HUES64 (cell line): Measurements from ENCODE around the gene F12.
"Not testable (repeated sequence)": the region's sequence is repeated elsewhere in the genome, so short reads cannot be mapped to it uniquely, and the experiment has no call there.

Experiments used
- H3K27ac ChIP-seq: 2 replicates; pipeline ENCODE4 v1.7.0; 2013; ENCODE audit warnings: low read depth, low read length, inconsistent platforms
- H3K27me3 ChIP-seq: 2 replicates; pipeline ENCODE4 v1.6.1; 2013; ENCODE audit warnings: mild to moderate bottlenecking, low read length; ENCODE audit not compliant: insufficient read depth
- H3K36me3 ChIP-seq: 2 replicates; pipeline ENCODE4 v1.6.1; 2013; ENCODE audit warnings: mild to moderate bottlenecking, low read length; ENCODE audit not compliant: insufficient read depth
- H3K4me1 ChIP-seq: 2 replicates; pipeline ENCODE4 v1.6.1; 2013; ENCODE audit warnings: mild to moderate bottlenecking, low read length, moderate library complexity; ENCODE audit not compliant: insufficient read depth
- H3K4me3 ChIP-seq: 2 replicates; pipeline ENCODE4 v1.5.1; 2013; ENCODE audit warnings: mild to moderate bottlenecking, low read length, moderate library complexity
- H3K9ac ChIP-seq: 2 replicates; pipeline ENCODE4 v1.6.1; 2013; ENCODE audit warnings: mild to moderate bottlenecking, low read depth, low read length
- H3K9me3 ChIP-seq: 2 replicates; pipeline ENCODE4 v1.6.1; 2013; ENCODE audit warnings: low read depth, low read length; ENCODE audit not compliant: insufficient read depth
- WGBS: fragments of 150-250, 120-280 bp; methylation state at CpG from one replicate; pipeline ENCODE4 v1.1.7; 2013; ENCODE audit warnings: missing lambda C conversion rate; 5-methylcytosine and 5-hydroxymethylcytosine counted together

Gene F12

GRCh38 chr5:177377851-177378776 is 31.2 kb downstream of the F12 start:
- H3K4me3 ChIP-seq = no peak overlapping the region

GRCh38 chr5:177376107-177376506 is 33.3 kb downstream of the F12 start:
- H3K4me3 ChIP-seq = no peak overlapping the region
- no peak overlapping the region for H3K9ac ChIP-seq
- no peaks in the 10 kb centered on the region for H3K36me3 ChIP-seq
- H3K9me3 ChIP-seq = no peaks in the 10 kb centered on the region
- H3K27me3 ChIP-seq = no peaks in the 10 kb centered on the region
- WGBS = 93% methylated on average over 11 of the region's 11 CpGs
- H3K4me1 ChIP-seq = peaks cover 7% of the 10 kb centered on the region; the same call in 1 of the 2 replicates
- no peak overlapping the region for H3K27ac ChIP-seq

More at GRCh38 chr5:177377851-177378776, 31.2 kb downstream of the F12 start:
- no peaks in the 10 kb centered on the region for H3K27me3 ChIP-seq
- H3K9ac ChIP-seq = no peak overlapping the region
- 92% methylated on average over 8 of the region's 8 CpGs for WGBS
- H3K4me1 ChIP-seq = peaks cover 7% of the 10 kb centered on the region; the same call in 1 of the 2 replicates
- no peaks in the 10 kb centered on the region for H3K36me3 ChIP-seq
- H3K27ac ChIP-seq = no peak overlapping the region
- no peaks in the 10 kb centered on the region for H3K9me3 ChIP-seq

- not testable (repeated sequence) for H3K4me3 ChIP-seq, H3K9ac ChIP-seq, H3K36me3 ChIP-seq, H3K4me1 ChIP-seq, H3K9me3 ChIP-seq, H3K27me3 ChIP-seq, H3K27ac ChIP-seq
- WGBS = 92% methylated on average over 5 of the region's 5 CpGs
These were observed 33.8 kb downstream of the F12 start for GRCh38 chr5:177375516-177375915.

GRCh38 chr5:177374211-177374610 is 35.2 kb downstream of the F12 start:
- Histone ChIP-seq H3K9ac (no peak overlapping the region), H3K9me3 (no peaks in the 10 kb centered on the region), H3K4me3 (no peak overlapping the region), H3K27me3 (no peaks in the 10 kb centered on the region), H3K36me3 (no peaks in the 10 kb centered on the region), H3K4me1 (peaks cover 12% of the 10 kb centered on the region; the same call in 1 of the 2 replicates), H3K27ac (no peak overlapping the region)
- 74% methylated on average over 5 of the region's 5 CpGs for WGBS

GRCh38 chr5:177373806-177374205 is 35.6 kb downstream of the F12 start:
- H3K4me3 ChIP-seq = no peak overlapping the region
- 0 out of 2 replicates have a peak, but pooled peaks cover under 1% of the 10 kb centered on the region for H3K27me3 ChIP-seq
- H3K27ac ChIP-seq = no peak overlapping the region
- H3K9me3 ChIP-seq = no peaks in the 10 kb centered on the region
- peaks cover 12% of the 10 kb centered on the region; the same call in 1 of the 2 replicates for H3K4me1 ChIP-seq
- H3K9ac ChIP-seq = peak overlapping the region; percentile 20; the same call in 1 of the 2 replicates
- no peaks in the 10 kb centered on the region for H3K36me3 ChIP-seq
- WGBS = 62% methylated on average over 6 of the region's 6 CpGs

- H3K4me1 ChIP-seq = peaks cover 12% of the 10 kb centered on the region; the same call in 1 of the 2 replicates
- H3K27ac ChIP-seq = no peak overlapping the region
- no peak overlapping the region for H3K4me3 ChIP-seq
- H3K9ac ChIP-seq = no peak overlapping the region
- WGBS = 87% methylated on average over 6 of the region's 6 CpGs
- H3K9me3 ChIP-seq = no peaks in the 10 kb centered on the region
- H3K36me3 ChIP-seq = no peaks in the 10 kb centered on the region
- H3K27me3 ChIP-seq = peaks cover 10% of the 10 kb centered on the region
These were observed 36.5 kb downstream of the F12 start for GRCh38 chr5:177372910-177373309.

GRCh38 chr5:177372034-177372896 is 37.1 kb downstream of the F12 start:
- H3K27me3 ChIP-seq = peaks cover 16% of the 10 kb centered on the region
- 93% methylated on average over 12 of the region's 12 CpGs for WGBS
- H3K36me3 ChIP-seq = no peaks in the 10 kb centered on the region
- peaks cover 12% of the 10 kb centered on the region; the same call in 1 of the 2 replicates for H3K4me1 ChIP-seq
- no peak overlapping the region for H3K27ac ChIP-seq
- H3K4me3 ChIP-seq = no peak overlapping the region
- H3K9me3 ChIP-seq = no peaks in the 10 kb centered on the region
- H3K9ac ChIP-seq = no peak overlapping the region

GRCh38 chr5:177371120-177372033 is 38.0 kb downstream of the F12 start:
- peak overlapping the region; percentile 81 for H3K9ac ChIP-seq
- H3K27ac ChIP-seq = peak overlapping the region; percentile 55; the same call in 1 of the 2 replicates
- H3K9me3 ChIP-seq = no peaks in the 10 kb centered on the region
- peaks cover 17% of the 10 kb centered on the region for H3K27me3 ChIP-seq
- peak overlapping the region; percentile 58 for H3K4me3 ChIP-seq
- H3K4me1 ChIP-seq = peaks cover 14% of the 10 kb centered on the region
- 53% methylated on average over 26 of the region's 26 CpGs for WGBS
- H3K36me3 ChIP-seq = no peaks in the 10 kb centered on the region

GRCh38 chr5:177370488-177371119 is 38.8 kb downstream of the F12 start:
- peaks cover 18% of the 10 kb centered on the region for H3K4me1 ChIP-seq
- peak overlapping the region; percentile 51; the same call in 1 of the 2 replicates for H3K27ac ChIP-seq
- peak overlapping the region; percentile 58 for H3K4me3 ChIP-seq
- H3K9ac ChIP-seq = peak overlapping the region; percentile 81; the same call in 1 of the 2 replicates
- H3K36me3 ChIP-seq = no peaks in the 10 kb centered on the region
- H3K27me3 ChIP-seq = peaks cover 17% of the 10 kb centered on the region
- no peaks in the 10 kb centered on the region for H3K9me3 ChIP-seq
- WGBS = 7% methylated on average over 40 of the region's 42 CpGs
